Breast epithelium (tissue), 3 donors: Measurements from ENCODE around the gene SDR9C7.

ENCODE experiments used
- POLR2A ChIP-seq: fragments of 450-650 bp; IDR thresholded peaks from one replicate; pipeline ENCODE4 v1.6.1; 2016; ENCODE audit warnings: antibody characterized with exemption, mild to moderate bottlenecking, moderate library complexity
- TF ChIP-seq, protein P1 (sequence below), 3 donors: fragments of 450-650 bp; IDR thresholded peaks; one replicate each; pipeline ENCODE4 v1.5.1; 2016 to 2017; ENCODE audit warnings: antibody characterized with exemption in 3 of 3, mild to moderate bottlenecking in 3 of 3, moderate library complexity in 3 of 3

DNA sequence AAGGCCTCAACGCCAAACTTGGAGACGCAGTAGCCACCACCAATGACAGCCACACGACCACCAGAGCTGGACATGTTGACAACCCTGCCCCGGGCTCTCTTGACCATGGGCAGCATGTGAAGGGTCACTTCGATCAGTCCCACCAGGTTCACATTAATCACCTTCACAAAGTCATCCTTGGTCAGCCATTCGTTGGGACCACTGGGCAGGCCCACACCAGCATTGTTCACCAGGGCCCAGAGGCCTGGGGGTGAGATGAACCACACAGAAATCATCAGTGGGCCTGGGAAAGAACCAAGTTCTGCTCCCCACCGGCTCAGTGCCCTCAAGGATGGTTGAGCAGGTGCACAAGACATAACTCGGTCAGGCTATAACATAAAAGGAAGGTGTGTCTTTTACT, 4.0 kb downstream of the SDR9C7 start:
- TF ChIP-seq, protein P1, sequence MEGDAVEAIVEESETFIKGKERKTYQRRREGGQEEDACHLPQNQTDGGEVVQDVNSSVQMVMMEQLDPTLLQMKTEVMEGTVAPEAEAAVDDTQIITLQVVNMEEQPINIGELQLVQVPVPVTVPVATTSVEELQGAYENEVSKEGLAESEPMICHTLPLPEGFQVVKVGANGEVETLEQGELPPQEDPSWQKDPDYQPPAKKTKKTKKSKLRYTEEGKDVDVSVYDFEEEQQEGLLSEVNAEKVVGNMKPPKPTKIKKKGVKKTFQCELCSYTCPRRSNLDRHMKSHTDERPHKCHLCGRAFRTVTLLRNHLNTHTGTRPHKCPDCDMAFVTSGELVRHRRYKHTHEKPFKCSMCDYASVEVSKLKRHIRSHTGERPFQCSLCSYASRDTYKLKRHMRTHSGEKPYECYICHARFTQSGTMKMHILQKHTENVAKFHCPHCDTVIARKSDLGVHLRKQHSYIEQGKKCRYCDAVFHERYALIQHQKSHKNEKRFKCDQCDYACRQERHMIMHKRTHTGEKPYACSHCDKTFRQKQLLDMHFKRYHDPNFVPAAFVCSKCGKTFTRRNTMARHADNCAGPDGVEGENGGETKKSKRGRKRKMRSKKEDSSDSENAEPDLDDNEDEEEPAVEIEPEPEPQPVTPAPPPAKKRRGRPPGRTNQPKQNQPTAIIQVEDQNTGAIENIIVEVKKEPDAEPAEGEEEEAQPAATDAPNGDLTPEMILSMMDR (IDR thresholded peaks at IDR 0.05): no peak
- TF ChIP-seq POLR2A: no peak
